IPS DF 4.7 (cell line): ENCODE measurements around the gene PDE3B.
"Not testable (repeated sequence)": the region's sequence is repeated elsewhere in the genome, so short reads cannot be mapped to it uniquely, and the experiment has no call there.

Source experiments
- DNase-seq: peaks from one replicate; pipeline ENCODE4 v3.0.0-alpha.2; 2013; ENCODE audit warnings: low spot score; ENCODE audit errors: extremely low read depth

Gene PDE3B

DNA sequence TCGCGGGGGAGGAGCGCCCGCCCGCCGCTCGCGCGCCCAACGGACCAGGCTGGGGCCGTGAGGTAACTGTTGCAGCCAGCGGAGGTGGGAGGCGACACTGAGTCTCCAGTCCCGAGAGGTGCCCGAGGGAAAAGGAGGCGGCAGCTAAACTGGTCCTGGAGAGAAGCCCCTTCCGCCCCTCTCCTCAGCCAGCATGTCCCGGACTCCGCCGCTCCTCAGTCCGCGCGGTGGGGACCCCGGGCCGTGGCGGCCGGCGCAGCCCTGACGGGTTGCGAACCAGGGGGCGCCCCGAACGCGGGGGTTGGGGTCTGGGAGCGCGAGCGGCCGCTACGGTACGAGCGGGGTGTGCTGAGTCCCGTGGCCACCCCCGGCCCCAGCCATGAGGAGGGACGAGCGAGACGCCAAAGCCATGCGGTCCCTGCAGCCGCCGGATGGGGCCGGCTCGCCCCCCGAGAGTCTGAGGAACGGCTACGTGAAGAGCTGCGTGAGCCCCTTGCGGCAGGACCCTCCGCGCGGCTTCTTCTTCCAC, at the start of gene PDE3B:
TSS of gene PDE3B (plus strand) at position 108 of the 529 bp plus-strand sequence. CDS start at position 380, 272 bp downstream.
- no peak for DNase-seq

DNA sequence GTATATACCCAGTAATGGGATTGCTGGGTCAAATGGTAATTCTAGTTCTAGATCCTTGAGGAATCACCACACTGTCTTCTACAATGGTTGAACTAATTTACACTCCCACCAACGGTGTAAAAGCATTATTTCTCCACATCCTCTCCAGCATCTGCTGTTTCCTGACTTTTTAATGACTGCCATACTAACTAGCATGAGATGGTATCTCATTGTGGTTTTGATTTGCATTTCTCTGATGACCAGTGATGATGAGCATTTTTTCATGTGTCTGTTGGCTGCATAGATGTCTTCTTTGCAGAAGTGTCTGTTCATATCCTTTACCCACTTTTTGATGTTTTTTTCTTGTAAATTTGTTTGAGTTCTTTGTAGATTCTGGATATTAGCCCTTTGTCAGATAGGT, 48.3 kb upstream of the PDE3B start:
- DNase-seq, result not testable (repeated sequence)

DNA sequence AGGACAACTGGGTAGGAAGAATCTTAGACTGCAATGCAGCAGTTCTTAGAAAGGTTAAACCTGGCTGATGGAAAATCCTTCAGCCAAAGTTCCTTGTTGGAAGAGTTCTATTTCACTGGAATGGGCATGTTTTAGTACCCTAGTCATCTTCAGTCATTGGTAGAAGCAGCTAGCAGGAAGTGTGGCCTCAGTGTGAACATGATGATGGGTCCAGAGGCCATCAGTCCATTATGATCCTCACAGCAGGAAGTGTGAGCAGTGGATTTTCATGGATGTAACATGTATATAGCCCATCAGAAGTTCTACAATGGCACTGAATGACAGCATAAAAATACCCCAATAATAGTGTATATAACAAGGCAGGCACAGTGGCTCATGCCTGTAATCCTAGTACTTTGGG, 35.9 kb upstream of the PDE3B start:
- DNase-seq, result no peak

DNA sequence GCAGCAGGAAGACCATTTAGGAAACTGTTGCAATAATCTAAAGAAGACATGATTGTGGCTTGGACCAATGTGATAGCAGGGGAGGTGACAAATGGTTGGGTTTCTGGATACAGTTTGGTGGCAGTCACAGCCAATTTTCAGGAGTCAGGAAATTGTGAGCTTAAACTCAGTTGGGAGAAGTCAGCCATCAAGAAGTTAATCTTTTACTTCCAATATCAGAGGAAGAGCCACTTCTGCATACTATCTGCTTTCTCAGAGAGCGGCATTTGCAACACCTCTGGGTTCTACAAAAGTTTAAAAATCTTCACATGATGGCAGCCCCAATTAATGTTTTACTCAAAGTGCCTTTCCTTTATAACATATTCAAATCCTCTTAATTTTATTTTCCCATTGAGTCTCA, 33.7 kb upstream of the PDE3B start:
- DNase-seq, result no peak

DNA sequence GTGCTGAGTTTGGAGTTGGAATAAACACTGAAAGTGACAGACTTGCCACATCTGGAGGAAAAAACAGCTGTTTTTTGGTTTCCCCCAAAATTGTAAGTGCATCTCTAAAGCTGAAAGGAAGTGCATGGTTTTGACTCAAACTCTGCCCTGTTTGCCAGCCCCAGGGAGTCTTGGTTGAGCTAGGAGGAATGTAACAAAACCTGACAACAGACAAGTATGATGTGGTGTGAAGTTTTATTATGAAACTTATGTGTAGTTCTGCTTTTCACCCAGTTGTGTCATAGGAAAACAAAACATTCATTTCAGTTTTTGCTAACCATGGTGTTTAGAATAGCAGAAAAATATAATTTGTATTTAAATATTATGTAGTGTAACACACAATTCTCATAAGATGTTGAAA, 31.7 kb upstream of the PDE3B start:
- DNase-seq, result no peak

DNA sequence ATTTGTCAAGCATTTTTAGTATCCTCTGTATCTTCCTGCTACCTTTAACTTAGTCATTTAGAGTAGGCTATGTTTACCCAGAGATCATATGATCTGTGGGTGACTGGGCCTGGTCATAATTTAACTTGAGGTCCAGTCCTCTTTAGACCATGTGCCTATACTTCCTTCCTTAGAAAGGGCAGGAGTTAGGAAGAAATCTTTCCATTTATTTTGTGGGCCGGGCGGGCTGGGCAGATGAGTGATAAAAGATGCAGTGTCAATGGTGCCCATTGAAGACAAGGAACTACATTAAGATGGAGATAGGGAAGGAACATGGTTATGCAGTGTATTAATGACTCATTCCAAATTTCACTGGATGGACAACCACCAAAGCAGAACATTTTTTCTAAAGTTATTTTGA, 30.9 kb upstream of the PDE3B start:
- no peak for DNase-seq

DNA sequence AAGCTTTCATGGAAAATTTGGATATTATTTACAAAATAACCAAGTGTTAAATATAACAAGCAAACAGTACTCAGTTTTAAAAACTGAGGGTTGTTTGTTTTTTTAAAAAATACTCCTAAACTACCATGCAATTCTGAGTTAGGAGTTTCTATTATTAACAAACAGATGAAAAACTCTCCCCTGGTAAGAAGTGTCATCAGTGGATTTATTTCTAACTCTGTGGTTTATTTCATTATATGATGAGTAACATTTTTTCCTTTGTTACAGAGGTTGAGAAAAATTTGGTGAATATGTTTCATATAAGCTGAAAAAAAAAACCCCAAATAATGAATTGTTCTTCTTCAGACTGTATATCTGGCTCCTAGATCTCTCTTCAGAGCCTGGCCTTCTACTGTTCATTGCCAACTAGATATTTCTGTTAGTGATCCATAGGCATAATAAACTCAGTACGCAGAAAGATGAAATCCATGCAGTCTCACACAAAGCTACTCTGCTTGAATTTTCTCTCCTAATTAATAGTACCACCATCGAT, 29.4 kb upstream of the PDE3B start:
- DNase-seq, result no peak

DNA sequence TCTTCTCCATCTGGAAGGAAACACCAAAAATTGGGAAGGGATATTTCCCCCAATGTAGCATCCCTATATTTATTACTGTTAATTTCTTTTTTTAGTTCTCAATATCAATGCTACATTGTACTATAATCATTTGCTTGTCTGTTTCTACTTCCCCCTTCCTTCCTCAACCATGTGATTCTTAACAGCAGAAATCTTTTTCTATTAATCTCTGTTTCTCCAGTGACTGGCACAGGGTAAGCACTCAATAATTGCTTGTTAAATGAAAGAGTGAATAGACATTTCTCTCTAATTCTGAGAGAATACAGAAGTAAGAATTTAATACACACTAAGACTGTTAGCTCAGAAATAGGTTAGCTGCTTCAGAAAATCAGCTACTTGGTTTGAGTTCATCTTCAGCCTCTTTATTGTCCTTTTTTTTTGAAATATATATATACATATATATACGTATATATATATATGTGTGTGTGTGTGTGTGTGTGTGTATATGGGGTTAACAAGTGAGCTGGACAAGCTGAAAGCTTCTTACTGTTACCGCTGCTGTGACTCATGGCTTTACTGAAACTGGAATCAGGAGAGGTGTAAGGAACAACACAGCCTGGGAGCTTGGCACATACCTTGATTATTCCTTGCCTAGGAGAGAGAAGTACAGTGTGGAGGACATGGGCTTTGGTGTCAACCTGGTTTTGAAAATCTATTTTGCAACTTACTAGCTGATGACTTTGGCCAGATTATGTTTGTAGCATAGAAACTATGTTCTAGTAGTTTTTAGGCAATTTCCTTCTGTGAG, 26.2 kb upstream of the PDE3B start:
- DNase-seq, result no peak

DNA sequence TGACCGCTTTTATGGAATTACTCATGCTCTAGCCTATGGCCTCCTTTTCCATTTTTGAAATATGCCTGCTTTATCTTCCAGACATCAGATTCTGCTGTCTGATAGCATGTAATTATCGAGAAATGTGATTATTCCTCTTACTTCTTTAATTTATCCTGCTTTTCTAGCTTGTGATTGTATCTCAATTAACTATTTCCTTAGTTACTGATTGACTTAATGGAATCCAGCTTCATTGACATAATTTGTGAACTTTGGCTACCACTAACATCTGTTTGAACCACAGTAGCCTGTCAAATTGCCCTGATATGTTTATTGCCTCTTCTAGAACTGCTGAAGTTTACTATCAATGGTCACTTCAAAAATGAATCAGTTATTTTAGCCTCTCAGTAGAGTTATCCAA, 25.5 kb upstream of the PDE3B start:
- no peak for DNase-seq

DNA sequence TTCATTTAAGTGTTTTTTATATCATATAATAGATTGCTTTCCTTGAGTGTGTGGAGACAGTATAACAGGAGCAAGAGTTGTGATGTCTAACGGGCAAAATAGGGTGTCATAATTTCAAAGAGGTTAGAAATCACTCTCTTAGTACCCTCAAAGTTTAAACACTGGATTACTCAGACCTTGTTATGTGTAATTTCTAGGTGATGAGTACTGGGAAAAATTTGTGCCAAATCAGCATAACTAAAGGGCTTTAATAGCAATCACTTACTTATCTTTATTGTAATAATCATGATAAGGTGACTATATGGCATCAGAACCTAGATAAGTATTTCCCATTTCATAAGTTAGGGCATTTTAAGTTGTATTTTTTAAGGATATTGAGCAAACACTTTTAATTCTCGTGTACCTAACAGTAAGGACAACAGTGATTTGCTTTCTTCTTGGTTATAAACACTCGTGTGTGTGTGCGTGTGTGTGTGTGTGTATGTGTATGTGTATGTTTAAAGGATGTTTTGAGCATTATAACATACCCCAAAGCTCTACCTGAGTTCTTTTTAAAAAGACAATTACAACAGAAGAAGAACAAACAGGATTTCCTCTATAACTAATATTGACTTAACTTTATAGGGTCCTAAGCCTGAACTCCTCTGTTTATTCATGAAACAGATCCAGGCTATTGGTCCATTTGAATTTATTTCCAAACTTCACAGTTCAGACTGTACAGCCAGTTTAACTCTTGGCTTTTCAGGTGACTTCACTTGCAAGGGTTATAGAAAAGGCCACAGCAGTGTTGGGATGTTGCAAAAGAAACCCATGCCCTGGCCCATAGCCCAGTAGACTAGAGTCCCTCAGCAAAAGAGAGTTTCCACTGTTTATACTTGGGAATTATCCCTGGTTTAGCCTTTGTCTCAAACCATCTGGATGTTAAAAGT, 23.7 kb upstream of the PDE3B start:
- DNase-seq, result no peak

DNA sequence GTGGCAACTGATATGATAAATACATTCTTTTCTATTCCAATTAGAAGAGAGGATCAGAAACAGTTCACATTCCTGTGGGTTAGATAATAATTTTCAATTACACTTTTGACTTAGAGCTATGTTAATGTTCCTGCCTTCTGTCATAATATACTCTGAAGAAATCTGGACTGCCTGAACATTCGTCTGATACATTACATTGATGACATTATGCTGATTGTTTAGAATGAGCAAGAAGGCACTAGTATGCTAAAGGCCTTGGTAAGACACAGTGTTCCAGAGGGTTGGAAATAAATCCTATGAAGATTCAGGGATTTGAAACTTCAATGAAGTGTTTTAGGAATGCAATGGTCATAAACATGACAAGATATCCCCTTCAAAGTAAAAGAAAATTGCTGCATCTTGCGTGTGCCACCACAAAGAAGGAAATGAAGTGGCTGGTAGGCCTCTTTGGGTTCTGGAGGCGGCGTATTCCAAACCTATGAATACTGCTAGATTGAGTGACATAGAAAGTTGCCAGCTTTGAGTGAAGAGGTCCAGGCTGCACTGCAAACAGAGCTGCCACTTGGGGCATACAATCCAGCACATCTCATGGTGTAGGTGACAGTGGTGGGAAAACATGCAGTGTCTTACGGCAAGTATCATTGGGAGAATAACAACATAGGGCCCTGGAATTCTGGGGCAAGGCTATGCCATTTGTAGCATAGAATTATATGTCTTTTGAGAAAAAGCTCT, 21.2 kb upstream of the PDE3B start:
- no peak for DNase-seq

DNA sequence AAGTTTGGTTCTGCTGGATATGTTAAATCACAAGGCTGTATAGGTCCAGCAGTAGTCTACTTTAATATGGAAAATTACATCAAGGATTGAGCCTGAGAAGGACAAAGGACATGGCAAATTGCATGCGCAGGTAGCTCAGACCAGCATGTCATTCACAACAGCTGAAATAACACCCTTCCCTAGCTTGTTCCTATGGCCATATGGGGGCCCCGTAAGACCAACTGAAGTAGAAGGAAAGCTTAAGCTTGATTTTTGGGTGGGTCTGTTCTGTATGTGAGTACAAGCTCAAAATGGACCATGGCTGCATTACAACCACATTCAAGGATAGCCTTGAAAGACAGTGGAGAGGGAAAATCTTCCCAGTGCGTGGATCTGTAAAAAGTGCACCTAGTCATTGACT, 20.6 kb upstream of the PDE3B start:
- no peak for DNase-seq

DNA sequence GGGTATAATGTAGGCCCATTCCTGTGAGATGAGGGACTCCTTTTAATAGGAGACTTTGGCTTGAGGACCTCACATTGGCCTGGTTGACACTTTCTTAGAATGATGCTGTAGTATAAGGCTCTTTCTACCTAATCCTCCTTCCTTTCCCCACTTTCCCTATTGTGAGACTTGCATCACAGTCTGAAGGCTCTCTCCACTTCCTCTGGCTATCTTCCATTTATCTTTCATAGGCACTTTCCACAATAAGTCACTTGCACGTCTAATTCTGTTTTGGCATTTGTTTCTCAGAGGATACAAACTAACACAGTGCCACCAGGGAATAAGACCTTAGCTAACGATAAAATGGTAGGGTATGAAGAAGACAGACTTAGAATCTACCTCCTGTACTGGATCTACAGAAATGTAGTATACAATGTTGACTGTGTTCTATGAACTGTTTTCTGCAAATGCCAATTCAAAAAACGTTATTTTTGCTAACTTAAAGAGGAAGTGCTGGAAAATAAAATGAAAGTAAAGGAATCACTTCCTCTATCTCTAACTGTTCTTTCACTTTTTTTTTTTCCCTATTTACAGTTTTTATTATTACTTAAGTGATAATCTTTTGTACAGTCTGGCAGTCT, 17.9 kb upstream of the PDE3B start:
- no peak for DNase-seq

DNA sequence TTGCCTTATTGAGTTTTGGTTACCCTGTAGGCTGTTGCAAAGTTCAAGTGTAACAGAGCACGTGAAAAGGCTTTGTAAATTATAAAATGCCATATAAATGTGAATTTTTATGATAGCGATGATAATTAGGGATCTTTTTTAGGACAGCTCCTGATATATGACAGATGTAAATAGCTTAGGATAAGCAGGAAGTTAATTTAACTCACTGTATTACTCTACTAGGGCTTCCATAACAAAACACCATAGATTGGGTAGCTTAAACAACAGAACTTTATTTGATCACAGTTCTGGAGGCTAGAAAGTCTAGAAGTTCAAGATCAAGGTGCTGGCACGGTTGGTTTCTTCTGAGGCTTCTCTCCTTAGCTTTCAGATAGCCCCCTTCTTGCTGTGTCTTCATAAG, 17.0 kb upstream of the PDE3B start:
- DNase-seq, result no peak

DNA sequence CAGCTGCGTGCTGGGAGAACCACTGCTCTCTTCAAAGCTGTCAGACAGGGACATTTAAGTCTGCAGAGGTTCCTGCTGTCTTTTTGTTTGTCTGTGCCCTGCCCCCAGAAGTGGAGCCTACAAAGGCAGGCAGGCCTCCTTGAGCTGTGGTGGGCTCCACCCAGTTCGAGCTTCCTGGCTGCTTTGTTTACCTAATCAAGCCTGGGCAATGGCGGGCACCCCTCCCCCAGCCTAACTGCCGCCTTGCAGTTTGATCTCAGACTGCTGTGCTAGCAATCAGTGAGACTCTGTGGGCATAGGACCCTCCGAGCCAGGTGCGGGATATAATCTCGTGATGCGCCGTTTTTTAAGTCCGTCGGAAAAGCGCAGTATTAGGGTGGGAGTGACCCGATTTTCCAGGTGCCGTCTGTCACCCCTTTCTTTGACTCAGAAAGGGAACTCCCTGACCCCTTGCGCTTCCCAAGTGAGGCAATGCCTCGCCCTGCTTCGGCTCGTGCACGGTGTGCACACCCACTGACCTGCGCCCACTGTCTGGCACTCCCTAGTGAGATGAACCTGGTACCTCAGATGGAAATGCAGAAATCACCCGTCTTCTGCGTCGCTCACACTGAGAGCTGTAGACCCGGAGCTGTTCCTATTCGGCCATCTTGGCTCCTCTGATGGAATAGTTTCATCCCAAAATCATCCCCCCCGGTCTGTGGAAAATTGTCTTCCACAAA, 9.9 kb upstream of the PDE3B start:
- not testable (repeated sequence) for DNase-seq

DNA sequence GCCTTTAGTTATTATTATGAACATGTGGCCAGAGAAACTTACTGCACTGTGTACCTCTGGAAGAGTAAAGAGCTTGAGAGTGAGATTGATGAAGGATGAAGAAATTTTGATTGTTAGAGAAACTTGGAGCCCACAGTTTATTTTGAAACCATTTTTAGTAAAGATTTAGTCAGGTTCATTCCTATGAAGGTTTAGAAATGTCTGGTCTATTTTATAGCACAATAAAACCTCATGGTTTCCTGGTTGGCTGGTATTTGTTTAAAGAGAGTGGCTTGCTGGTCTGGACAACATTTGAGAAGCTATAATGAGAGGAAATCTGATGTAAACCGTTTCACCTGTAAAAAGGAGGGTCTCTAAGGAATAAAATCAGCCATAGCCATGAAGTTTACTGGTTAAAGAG, 8.8 kb upstream of the PDE3B start:
- DNase-seq, result no peak

DNA sequence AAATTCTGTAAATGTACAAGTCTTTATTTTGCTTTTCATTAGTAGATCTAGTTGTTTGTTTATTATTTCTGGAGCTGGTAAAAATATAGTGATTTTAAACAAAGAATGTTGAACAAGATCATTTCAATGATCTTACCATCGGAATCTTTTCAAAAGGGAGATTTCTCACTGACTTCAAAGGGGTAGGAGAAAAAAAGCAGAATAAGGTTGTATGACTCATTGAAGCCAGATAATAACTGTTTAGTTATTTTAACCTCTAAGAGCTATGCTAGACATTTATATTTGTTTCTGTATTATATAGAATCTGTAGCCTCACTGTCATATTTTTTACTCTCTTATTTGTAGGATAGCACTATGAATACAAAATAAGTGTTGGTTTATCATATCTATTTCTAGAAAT, 8.1 kb upstream of the PDE3B start:
- no peak for DNase-seq

DNA sequence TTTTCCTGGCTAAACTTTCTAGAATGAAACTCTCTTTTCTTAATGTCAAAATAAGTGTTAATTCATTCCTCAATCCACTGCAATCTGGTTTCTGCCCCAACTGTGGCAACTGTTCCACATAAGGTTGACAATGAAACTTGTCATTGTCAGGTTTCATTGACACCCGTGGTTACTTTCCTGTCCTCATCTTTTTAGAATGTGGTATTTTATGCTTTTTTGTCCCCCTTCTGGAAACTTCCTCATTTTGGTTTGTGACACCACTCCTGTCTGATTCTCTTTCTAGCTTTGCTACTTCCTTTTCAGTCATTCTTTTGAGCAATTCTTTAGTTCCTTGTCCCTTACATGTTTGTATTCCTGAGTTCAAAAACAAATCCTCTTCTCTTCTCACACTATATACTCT, 7.5 kb upstream of the PDE3B start:
- no peak for DNase-seq

DNA sequence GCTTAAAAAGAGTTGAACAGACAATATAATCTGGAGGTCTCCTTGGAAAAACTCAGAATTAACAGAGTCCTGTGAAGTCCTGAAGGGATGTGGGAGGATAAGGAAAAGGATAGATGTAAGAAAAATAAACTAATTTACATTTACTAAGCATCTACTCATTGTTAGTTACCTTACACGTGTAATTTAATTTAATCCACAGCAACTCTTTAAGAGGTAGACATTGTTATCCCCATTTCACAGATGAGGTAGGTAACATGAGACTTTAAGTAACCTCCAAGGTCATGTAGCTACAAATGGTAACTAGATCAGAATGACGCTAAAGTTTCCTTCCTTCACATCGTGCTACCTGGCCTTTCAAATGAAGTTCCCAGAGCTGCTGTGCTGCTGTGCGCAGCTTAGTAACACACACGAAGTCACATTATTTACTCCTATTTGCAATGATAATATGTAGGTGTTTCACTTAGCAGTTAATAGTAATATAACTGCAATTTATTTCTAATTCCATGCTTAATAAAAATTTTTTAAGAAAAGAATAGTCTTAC, 5.7 kb upstream of the PDE3B start:
- no peak for DNase-seq

DNA sequence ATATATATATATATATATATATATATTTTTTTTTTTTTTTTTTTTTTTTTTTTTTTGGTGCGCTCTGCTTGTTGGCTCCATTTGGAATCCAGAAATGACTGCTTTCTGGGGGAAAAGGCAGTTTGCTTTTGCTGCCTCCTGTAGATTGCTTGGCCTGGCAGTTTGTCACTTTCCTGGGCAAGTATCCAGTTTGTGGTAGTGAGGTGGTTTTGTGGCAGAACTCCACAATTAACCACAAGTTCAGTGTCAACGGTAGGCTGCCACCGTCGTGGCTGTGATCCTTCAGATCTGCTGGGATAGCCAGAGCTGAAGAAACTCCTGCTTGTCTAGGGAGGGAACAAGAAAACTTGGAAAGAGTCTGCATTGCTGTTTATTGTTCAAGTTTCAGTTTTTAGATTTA, 5.0 kb upstream of the PDE3B start:
- DNase-seq, result no peak
